SJSA1 (cell line): ENCODE measurements around the gene TMEM161B. TPM values are rescaled to one million over a fixed set of nuclear protein-coding genes. Genes with fewer than 3 reads are reported as not detected.
"Not testable (repeated sequence)": the region's sequence is repeated elsewhere in the genome, so short reads cannot be mapped to it uniquely, and the experiment has no call there.

Source experiments
- DNase-seq, 2 experiments: peaks; one replicate each; pipeline ENCODE4 v3.0.0-alpha.2; 2015 to 2020; ENCODE audit warnings: low spot score in 2 of 2, low read depth in 1 of 2
- H3K27ac ChIP-seq: fragments of 250-450 bp; sonication (Bioruptor Pico); 2 replicates; pipeline ENCODE4 v1.5.1; 2020; ENCODE audit warnings: mild to moderate bottlenecking, moderate library complexity
- H3K27me3 ChIP-seq: fragments of 250-450 bp; sonication (Bioruptor Pico); replicated peaks from 2 replicates; pipeline ENCODE4 v1.5.1; 2020; ENCODE audit warnings: mild to moderate bottlenecking, moderate library complexity
- H3K36me3 ChIP-seq: fragments of 250-450 bp; sonication (Bioruptor Pico); 2 replicates; pipeline ENCODE4 v1.5.1; 2020; ENCODE audit warnings: mild to moderate bottlenecking
- H3K4me1 ChIP-seq: fragments of 250-450 bp; sonication (Bioruptor Pico); replicated peaks from 2 replicates; pipeline ENCODE4 v1.6.1; 2021; ENCODE audit warnings: mild to moderate bottlenecking
- H3K4me3 ChIP-seq: fragments of 250-450 bp; sonication (Bioruptor Pico); 2 replicates; pipeline ENCODE4 v1.5.1; 2020; ENCODE audit warnings: mild to moderate bottlenecking
- H3K9me3 ChIP-seq: fragments of 250-450 bp; sonication (Bioruptor Pico); replicated peaks from 2 replicates; pipeline ENCODE4 v1.5.1; 2020; ENCODE audit warnings: mild to moderate bottlenecking
- total RNA-seq: library from RNA; depleted of rRNA; stranded (reverse); fragments of >200 nt; shearing (Covaris generic); gene quantifications from 2 replicates; pipeline ENCODE4 v1.2.3, GENCODE V29; 2014

TMEM161B gene
- total RNA-seq, 1 experiment from 2014 or later: 15.2 TPM

DNA sequence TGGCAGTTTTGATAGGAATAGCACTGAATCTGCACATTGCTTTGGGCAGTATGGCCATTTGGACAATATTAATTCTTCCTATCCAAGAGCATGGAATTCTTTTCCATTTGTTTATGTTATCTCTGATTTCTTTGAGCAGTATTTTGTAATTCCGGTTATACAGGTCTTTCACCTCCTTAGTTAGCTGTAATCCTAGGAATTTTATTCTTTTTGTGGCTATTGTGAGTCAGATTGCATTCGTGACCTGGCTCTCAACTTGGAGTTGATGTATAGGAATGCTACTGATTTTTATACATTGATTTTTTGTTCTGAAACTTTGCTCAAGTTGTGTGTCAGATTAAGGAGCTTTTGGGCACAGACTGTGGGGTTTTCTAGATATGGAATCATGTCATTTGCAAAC is 24.0 kb downstream of the TMEM161B start:
- no peaks in the 10 kb centered on the region for H3K27me3 ChIP-seq
- H3K36me3 ChIP-seq: peaks cover 4% of the 10 kb centered on the region; the same call in 1 of the 2 replicates
- H3K4me3 ChIP-seq: no peak overlapping the region
- no peak for DNase-seq
- H3K9me3 ChIP-seq: no peaks in the 10 kb centered on the region
- no peaks in the 10 kb centered on the region; the same call in 1 of the 2 replicates for H3K4me1 ChIP-seq
- H3K27ac ChIP-seq: no peak overlapping the region

DNA sequence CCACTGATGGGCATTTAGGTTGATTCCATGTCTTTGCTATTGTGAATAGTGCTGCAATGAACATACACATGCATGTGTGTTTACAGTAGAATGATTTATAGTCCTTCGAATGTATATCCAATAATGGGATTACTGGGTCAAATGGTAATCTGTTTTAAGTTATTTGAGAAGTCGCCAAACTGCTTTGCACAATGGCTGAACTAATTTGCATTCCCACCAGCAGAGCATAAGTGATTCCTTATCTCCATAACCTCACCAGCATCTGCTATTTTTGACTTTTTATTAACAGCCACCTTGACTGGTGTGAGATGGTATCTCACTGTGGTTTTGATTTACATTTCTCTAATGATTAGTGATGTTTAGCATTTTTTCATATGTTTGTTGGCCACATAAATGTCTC is 25.2 kb downstream of the TMEM161B start:
- not testable (repeated sequence) for H3K4me3 ChIP-seq, H3K27me3 ChIP-seq, H3K36me3 ChIP-seq, H3K4me1 ChIP-seq, H3K9me3 ChIP-seq, H3K27ac ChIP-seq, DNase-seq

DNA sequence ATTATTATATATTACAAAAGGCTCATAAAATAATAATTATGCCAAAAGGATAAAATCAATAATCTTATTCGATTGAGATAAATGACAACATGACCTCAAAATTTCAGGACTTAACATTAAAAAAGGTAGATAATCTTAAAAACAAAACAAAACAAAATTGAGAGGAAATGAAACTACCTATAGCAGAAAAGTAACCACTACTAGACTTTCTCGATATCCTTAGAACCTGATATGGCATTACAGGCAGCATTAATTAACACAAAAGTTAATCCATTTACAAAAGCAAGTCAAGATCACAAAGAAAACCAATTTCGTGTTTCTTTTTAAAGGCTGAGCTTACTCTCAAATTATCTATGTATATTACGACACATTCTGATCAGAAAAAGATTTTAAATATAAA is 29.9 kb downstream of the TMEM161B start:
- no peaks in the 10 kb centered on the region for H3K27me3 ChIP-seq
- no peak for DNase-seq
- H3K9me3 ChIP-seq: 0 out of 2 replicates have a peak, but pooled peaks cover 3% of the 10 kb centered on the region
- H3K36me3 ChIP-seq: peaks cover 16% of the 10 kb centered on the region
- H3K4me3 ChIP-seq: no peak overlapping the region
- no peaks in the 10 kb centered on the region for H3K4me1 ChIP-seq
- H3K27ac ChIP-seq: no peak overlapping the region

DNA sequence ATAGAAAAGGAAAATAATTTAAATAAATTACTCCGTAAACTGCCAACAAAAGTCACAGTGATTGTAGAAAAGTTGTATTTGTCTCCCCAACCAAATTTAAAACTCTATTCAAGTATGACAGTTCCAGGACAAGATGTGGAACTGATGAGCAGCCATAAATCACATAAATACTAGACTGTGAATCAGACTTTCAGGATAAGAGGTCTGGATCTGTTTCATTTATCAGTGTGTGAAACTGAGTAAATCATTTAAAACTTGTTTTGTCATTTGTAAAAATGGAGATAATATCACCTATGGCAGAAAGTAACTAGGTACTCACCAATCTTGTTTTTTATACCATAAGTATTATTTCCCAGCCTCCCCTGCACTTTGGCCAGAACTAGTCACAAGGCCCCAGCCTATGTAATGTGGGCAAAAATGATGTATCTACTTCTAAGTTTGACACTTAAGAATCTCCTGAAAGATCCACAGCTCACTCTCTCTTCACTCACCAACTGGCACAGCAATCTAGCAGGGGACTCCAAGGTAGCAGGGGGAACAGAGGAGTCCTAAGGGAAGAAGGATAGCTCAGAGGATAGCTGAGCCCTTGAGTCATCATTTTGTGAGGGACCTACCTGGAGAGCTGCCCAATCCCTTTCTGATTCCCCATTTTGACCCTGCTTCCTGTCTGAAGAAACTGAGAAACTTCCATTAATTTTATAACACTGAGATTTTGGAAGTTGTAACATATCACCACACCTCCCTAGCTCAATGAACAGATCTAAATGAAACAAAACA is 31.6 kb downstream of the TMEM161B start:
- DNase-seq: no peak
- H3K27ac ChIP-seq: no peak overlapping the region
- no peaks in the 10 kb centered on the region for H3K4me1 ChIP-seq
- H3K9me3 ChIP-seq: 0 out of 2 replicates have a peak, but pooled peaks cover 3% of the 10 kb centered on the region
- H3K36me3 ChIP-seq: peaks cover 20% of the 10 kb centered on the region
- no peak overlapping the region for H3K4me3 ChIP-seq
- no peaks in the 10 kb centered on the region for H3K27me3 ChIP-seq

DNA sequence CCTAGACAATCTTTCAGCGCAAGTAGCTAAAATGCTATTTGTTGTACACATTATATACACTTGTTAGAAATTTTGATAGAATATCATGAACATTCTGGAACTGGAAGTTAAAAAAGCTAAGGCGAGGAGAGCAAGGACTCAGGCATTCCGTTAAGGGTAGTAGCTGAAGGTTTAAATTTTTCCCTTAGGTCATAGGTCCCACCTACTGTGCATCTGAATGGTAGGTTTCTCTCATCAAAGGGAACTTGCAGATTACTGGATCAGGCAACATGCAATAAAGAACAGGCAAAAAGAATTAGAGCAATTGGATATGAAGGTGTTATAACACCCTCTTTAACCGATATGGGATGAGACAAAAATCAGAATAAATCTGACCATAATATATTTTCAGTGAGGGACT is 32.8 kb downstream of the TMEM161B start:
- no peaks in the 10 kb centered on the region for H3K4me1 ChIP-seq
- DNase-seq: no peak
- H3K36me3 ChIP-seq: peaks cover 22% of the 10 kb centered on the region
- no peaks in the 10 kb centered on the region for H3K27me3 ChIP-seq
- H3K9me3 ChIP-seq: 0 out of 2 replicates have a peak, but pooled peaks cover 3% of the 10 kb centered on the region
- no peak overlapping the region for H3K4me3 ChIP-seq
- H3K27ac ChIP-seq: no peak overlapping the region

DNA sequence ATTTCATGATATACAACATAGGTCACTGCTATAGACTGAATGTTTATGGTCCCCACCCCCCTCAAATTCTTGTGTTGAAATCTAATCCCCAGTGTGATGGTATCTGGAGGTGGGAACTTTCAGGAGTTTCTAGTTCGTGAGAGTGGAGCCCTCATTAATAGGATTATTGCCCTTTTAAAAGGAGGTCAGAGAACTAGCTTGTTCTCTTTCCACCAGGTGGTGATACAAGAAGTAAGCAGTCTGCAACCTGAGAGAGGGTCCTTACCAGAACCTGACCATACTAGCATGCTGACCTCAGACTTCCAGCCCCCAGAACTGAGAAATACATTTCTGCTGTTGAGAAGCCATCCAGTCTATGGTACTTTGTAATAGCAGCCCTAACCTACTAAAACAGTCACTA is 33.3 kb downstream of the TMEM161B start:
- Histone ChIP-seq H3K9me3 (0 out of 2 replicates have a peak, but pooled peaks cover 3% of the 10 kb centered on the region), H3K27me3 (no peaks in the 10 kb centered on the region), H3K27ac (no peak overlapping the region), H3K4me1 (no peaks in the 10 kb centered on the region), H3K36me3 (peaks cover 22% of the 10 kb centered on the region), H3K4me3 (no peak overlapping the region)
- no peak for DNase-seq

DNA sequence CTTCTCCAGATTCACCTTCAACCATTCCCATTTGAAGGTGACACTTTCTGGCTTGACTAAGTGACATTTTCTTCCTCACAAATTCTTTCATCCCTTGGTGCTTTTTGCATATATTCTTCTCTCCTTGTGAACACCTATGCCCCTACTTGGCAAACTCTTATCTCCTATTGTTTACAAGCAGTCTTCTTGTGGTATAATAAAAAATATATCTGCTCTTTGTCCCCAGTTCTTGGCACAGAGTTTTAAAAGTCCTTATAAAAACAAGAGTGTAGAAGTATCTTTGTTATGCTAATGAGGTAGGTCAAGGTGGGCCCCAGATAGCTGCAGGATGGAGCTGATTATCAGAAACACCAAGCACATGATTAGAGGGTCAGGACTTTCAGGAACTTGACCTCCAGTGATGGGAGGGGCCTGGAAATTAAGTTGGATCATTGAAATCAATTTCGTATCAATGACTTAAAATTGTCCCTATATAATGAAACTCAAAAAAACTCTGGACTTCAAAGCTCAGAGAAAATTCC is 38.0 kb downstream of the TMEM161B start:
- H3K27ac ChIP-seq: no peak overlapping the region
- H3K4me1 ChIP-seq: no peaks in the 10 kb centered on the region
- H3K4me3 ChIP-seq: no peak overlapping the region
- H3K27me3 ChIP-seq: no peaks in the 10 kb centered on the region
- H3K36me3 ChIP-seq: peaks cover 22% of the 10 kb centered on the region
- 0 out of 2 replicates have a peak, but pooled peaks cover 3% of the 10 kb centered on the region for H3K9me3 ChIP-seq
- DNase-seq: no peak

DNA sequence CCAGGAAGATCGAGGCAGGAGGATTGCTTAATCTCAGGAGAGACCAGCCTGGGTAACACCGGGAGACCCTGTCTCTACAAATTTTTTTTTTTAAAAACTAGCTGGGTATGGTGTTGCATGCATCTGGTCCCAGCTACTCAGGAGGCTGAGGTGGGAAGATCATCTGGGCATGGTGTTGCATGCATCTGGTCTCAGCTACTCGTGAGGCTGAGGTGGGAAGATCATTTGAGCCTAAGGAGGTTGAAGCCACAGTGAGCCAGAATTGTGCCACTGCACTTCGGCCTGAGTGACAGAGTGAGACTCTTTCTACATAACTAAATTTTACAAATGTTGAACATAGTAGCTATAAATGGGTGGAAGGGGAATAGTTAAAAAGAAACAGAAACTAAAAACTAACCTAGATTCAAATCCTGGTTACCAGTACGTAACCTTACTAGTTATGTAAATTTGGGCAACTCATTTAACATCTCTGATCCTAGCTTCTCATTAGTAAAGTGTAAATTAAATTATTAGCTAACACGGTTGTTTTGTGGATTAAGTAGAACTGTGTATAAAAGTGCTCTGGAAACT is 41.7 kb downstream of the TMEM161B start:
- Histone ChIP-seq H3K27ac (no peak overlapping the region), H3K27me3 (no peaks in the 10 kb centered on the region), H3K36me3 (peaks cover 14% of the 10 kb centered on the region), H3K9me3 (no peaks in the 10 kb centered on the region), H3K4me1 (no peaks in the 10 kb centered on the region), H3K4me3 (no peak overlapping the region)
- no peak for DNase-seq

DNA sequence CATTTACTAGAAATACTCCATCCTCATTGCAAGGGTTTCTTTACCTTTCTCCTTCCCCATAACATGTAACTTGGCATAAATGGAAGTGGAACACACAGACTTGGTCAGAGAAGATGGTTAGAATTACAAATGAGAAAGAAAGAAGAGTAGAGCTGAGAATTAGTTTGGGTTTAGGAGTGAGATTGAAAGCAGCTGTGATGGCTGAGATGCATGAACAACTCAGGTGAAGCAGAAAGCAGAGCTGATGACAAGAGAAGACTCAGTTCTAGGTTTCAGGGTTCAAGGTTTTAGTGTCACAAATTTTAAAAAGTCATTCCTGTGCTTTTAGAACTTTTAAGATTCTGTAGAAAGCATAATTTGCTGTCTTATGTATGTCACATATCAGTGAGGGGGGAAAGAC is 54.0 kb downstream of the TMEM161B start:
- Histone ChIP-seq H3K4me3 (no peak overlapping the region), H3K4me1 (no peaks in the 10 kb centered on the region), H3K27me3 (no peaks in the 10 kb centered on the region), H3K36me3 (peaks cover 13% of the 10 kb centered on the region), H3K9me3 (no peaks in the 10 kb centered on the region), H3K27ac (no peak overlapping the region)
- no peak for DNase-seq

DNA sequence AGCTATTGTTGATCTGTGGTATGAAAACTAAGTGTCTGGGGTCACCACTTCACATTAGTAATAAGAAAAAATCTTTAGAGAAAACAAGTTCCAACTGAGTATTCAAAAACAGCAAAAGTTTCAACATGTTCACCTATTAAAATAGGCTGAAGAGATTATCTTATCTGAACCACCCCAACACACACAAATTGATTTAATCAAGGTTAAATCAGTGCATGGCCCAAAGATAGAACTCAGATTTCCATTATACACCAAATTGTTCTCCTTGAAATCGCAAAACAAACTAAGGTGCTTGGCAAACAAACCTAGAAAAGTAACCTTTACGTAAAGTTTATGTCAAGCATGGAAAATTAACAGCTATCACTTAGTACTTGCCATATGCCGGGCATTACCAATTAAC is 61.1 kb downstream of the TMEM161B start:
- Histone ChIP-seq H3K4me1 (no peaks in the 10 kb centered on the region), H3K27ac (no peak overlapping the region)

DNA sequence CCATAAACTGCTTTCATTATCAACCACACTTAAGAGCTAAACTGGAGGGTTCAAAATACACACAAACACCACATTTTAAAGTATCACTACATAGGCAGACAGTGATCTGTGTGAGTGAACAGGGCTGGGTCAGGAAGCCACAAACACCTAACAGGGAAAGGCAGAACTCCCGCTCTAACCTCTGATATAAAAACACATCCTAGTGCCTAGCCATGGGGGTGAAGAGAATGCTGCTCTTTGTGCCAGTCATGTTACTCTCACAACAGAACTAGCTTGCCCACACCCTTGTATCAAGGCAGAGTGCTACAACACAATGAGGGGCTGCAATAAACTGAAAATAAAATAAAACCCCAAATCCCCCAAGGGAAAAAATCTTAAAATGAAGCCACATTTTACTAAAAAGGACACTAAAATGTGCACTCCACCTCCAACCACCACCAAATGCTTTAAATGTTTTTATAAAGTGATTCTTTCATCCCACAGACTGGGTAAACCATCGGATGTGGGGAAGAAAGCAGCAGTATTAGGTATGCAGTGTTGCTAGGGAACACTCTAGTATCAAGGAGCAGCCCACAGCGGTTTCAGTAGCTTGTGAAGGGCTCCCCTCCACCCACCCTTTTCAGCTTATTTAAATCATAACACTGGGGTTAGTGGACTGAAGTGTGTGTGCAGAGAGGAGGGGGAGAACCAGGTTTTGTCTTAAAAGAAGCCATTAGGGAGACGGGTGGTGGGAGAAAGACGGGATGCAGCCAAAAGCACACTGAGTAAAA is 64.5 kb downstream of the TMEM161B start:
- H3K27ac ChIP-seq: no peak overlapping the region
- H3K4me3 ChIP-seq: no peak overlapping the region
- DNase-seq: no peak
- no peaks in the 10 kb centered on the region for H3K4me1 ChIP-seq
- no peaks in the 10 kb centered on the region for H3K27me3 ChIP-seq
- H3K9me3 ChIP-seq: no peaks in the 10 kb centered on the region
- H3K36me3 ChIP-seq: no peaks in the 10 kb centered on the region; the same call in 1 of the 2 replicates

More for the DNA sequence above, 61.1 kb downstream of the TMEM161B start:
- Histone ChIP-seq H3K36me3 (no peaks in the 10 kb centered on the region; the same call in none of the 2 replicates), H3K4me3 (no peak overlapping the region), H3K27me3 (no peaks in the 10 kb centered on the region), H3K9me3 (no peaks in the 10 kb centered on the region)
- DNase-seq: no peak

DNA sequence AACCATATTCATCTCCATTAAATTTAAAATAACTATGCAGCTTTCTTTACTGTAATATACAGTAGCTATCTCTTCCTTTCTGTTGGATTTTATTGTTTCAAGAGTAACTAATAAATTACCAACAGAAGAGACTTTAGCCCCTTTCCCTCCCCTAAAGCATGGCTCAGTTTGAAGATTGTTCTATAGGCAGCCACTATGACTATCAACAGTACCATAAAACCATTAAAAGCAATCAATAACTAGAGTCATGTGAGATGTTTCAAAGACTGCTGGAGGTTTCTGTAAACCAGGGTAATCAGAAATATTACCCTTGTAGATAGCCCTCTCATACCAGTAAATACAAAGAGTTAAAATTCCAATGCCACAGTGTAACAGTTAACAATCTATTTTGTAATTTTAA is 73.0 kb downstream of the TMEM161B start:
- Histone ChIP-seq H3K27ac (no peak overlapping the region), H3K9me3 (peaks cover 4% of the 10 kb centered on the region; the same call in 1 of the 2 replicates), H3K4me3 (no peak overlapping the region), H3K27me3 (no peaks in the 10 kb centered on the region), H3K36me3 (peaks cover 5% of the 10 kb centered on the region; the same call in 1 of the 2 replicates), H3K4me1 (no peaks in the 10 kb centered on the region)
- DNase-seq: no peak

DNA sequence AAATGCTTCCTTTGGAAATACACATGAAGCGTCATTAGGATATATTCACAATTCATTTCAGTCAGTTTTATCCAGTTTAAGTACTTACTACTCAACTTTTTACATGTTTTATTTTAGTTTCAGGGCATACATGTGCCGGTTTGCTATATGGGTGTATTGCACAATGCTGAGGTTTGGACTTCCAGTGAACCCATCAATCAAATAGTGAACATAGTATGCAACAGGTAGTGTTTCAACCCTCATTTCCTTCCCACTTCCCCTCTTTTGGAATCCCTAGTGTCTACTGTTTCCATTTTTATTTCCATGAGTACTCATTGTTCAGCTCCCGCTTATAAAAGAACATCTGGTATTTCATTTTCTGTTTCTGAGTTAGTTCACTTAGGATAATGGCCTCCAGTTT is 74.7 kb downstream of the TMEM161B start:
- no peak for DNase-seq
- H3K27me3 ChIP-seq: no peaks in the 10 kb centered on the region
- peaks cover 4% of the 10 kb centered on the region; the same call in 1 of the 2 replicates for H3K9me3 ChIP-seq
- H3K27ac ChIP-seq: no peak overlapping the region
- peaks cover 5% of the 10 kb centered on the region; the same call in 1 of the 2 replicates for H3K36me3 ChIP-seq
- no peaks in the 10 kb centered on the region for H3K4me1 ChIP-seq
- no peak overlapping the region for H3K4me3 ChIP-seq
